HG03159 (cell line): ENCODE data around the gene CCNJ.
"Not testable (repeated sequence)": the region's sequence is repeated elsewhere in the genome, so short reads cannot be mapped to it uniquely, and the experiment has no call there.

Experiments used
- ATAC-seq: cut with Tn5 transposase; IDR thresholded peaks from one replicate; pipeline ENCODE4 v1.9.1; 2021; ENCODE audit warnings: mild to moderate bottlenecking, moderate library complexity; ENCODE audit not compliant: unreplicated experiment

The CCNJ gene, protein sequence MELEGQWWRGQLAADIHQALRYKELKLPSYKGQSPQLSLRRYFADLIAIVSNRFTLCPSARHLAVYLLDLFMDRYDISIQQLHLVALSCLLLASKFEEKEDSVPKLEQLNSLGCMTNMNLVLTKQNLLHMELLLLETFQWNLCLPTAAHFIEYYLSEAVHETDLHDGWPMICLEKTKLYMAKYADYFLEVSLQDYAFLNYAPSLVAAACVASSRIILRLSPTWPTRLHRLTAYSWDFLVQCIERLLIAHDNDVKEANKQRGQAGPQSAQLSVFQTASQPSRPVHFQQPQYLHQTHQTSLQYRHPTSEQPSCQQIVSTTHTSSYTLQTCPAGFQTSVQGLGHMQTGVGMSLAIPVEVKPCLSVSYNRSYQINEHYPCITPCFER

DNA sequence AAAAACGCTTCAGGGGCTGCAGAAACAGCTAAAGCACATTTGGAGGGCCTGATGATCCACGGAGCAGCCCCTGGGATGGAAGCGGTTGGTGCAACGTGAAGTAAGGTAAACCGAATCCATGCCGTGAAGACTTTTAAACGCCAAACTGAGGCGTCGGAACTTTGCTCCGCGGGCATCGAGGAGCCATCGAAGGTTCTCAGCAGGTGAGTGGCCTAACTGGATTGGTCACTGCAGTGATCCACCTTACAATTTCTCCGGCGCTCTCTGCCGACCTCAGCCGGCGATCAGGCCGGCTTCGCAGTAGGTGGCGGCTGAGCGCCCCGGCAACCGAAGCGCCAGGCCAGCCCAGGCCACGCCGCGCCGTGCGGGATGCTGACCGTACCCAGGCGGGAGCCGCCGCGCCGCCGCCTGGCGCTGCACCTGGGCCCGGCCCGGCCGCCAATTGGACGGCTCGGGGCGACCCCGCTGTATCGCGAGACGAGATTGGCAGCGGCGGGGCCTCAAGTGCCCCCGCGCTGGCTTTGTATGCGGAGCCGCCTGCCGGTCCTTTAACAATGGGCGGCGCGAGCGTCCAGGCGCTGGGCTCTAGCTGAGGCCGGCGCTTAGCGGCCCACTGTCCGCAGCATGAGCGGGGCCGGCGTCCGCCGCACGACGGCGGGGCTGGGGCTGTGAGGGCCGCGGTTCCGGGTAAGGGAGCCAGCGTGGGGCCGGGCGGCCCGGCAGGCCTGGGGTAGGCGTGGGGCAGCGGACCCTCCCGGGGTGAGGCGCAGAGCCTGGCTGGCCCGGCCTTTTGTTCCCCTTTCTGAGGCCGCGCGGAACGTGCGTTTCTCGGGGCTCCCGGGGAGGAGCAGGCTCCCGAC lies at the start of gene CCNJ:
TSS of gene CCNJ (plus strand) at position 551 of the 860 bp plus-strand sequence. CDS start 811 bp downstream, outside the sequence.
- ATAC-seq, result peak; percentile 84

DNA sequence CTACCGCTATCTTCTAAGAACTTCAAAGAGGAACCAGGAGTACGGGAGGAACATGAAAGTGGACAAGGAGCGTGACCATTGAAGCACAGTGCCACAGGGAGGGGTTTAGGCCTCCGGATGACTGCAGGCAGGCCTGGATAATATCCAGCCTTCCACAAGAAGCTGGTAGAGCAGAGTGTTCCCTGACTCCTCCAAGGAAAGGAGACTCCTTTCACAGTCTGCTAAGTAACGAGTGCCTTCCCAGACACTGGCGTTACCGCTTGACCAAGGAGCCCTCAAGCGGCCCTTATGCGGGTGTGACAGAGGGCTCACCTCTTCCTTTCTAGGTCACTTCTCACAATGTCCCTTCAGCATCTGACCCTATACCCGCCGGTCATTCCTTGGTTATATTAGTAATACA lies 49.0 kb upstream of the CCNJ start:
- not testable (repeated sequence) for ATAC-seq

GRCh38 chr10:95998255-95998784 lies 45.1 kb upstream of the CCNJ start:
- no peak for ATAC-seq

DNA sequence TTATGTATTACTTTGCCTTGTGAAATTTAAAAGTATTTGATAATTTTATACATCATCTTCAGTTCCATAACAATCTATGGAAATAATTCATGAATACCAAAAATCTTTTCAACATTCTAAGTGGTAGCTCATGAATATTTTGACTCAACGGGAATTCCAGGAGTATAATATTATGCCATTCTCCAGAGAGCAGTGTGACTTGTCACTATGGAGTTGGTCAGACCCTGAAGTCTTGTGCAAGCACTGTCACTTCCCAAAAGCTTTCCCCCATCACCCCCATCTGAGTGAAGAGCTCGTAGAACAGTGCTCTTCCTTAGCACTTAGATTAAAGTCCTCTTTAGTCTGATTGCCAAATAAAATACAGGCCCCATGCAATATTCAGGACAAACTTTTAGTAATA lies 29.4 kb upstream of the CCNJ start:
- no peak for ATAC-seq

DNA sequence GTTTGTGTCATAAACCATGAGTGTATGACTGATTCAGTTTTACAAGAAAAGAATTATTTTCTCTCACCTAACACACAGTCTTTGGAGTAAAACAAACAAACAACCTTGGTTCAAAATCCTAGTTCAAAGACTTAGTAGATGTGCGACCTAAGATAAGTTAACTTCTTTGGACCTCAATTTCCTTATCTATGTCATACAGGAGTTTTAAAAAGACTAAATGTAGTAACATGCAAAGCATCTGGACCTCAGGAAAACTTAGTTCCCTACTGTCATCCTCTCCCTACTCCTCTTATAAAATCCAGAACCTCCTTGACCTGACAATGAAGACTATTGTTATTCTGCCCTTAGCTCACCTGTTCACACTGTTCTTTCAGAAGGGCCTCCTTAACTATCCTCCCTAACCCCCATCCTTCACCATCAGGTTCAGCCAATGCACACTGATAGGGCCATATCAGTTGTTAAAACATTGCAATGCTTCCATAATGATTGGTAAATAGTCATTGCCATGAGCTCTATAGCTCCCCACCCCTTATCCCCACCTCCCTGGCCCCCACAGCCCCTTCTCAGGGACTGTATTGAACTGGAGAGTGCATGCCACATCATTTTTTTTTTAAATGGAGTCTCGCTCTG lies 28.8 kb upstream of the CCNJ start:
- no peak for ATAC-seq

DNA sequence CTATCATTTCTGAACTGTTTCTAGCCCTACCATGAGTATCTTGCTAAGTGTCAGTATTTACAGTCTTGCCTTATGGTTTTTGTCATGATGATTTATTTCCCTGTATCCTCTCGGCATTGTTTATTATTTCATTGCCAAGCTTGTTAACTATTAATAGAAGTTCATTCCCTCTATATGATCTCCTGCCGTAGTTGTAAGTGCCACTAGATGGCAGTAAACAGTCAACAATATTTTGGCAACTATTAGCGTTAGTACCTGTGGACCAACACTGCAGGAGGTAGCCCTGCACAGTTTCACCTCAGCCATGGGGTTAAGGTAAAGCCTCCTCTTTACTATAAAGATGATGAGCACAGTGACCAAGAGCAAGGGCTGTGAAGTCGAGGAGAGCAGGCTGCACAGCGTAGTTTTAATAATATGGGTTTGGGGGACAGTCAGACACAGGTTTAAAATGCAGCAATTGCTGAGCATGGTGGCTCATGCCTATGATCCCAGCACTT lies 26.1 kb upstream of the CCNJ start:
- peak; percentile 88 for ATAC-seq

- ATAC-seq, result no peak
These were observed 22.1 kb upstream of the CCNJ start for GRCh38 chr10:96021332-96021731.

- ATAC-seq, result no peak
These were observed 20.6 kb upstream of the CCNJ start for GRCh38 chr10:96022739-96023138.

DNA sequence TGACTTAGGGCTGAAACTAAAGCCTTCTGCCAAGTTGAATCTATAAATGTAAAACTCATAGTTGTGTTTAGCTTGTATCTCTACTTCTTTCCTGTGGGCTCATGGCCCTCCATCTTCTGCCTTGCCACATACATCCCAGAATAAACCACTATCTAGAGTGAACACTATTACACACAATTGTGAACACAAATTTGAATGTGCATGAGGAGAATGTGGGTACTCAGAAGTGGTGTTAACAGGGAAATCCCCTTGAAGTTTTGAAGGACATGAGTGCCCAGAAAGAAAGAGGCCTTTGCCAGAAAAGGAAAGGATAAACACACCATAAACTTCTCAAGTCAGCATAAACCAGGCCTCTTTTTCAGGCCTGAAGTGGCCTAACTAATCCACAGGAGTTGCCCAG lies 20.2 kb upstream of the CCNJ start:
- ATAC-seq, result no peak

DNA sequence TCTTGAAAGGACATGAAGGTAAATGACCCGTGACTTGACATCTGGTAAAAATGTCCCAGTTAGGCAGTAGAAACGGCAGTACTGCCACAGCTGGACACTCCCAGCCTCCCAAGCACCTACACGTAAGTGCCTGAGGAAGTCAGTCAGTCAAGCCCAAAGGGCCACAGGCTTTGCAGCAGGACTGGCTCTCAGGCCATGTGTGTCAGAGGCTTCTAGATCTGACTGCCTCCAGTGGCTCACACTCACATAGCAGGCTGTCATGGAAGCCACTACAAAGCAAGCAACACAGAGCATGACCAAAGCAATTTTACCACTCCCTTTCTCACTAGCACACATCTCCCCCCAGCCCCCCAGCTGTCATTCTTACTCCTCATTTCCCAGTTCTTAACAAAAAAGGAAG lies 17.8 kb upstream of the CCNJ start:
- ATAC-seq, result peak; percentile 79

DNA sequence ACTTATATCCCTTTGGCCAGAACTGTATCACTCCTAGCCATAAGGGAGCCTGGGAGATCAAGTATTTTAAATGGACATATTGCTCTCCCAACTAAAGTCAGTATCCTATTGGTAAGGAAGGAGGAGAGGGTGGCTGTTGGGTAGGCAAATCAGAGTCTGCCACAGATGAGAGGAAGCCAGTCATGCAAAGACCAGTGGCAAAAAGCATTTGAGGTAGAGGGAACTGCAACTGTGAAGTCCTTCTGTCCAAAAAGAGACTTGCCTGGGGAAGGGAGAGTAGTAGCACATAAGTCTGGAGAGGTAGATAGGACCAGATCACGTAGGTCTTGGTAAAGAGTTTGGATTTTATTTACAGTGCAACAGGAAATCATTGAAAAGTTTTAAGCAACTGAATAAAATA lies 8.8 kb upstream of the CCNJ start:
- ATAC-seq, result no peak

DNA sequence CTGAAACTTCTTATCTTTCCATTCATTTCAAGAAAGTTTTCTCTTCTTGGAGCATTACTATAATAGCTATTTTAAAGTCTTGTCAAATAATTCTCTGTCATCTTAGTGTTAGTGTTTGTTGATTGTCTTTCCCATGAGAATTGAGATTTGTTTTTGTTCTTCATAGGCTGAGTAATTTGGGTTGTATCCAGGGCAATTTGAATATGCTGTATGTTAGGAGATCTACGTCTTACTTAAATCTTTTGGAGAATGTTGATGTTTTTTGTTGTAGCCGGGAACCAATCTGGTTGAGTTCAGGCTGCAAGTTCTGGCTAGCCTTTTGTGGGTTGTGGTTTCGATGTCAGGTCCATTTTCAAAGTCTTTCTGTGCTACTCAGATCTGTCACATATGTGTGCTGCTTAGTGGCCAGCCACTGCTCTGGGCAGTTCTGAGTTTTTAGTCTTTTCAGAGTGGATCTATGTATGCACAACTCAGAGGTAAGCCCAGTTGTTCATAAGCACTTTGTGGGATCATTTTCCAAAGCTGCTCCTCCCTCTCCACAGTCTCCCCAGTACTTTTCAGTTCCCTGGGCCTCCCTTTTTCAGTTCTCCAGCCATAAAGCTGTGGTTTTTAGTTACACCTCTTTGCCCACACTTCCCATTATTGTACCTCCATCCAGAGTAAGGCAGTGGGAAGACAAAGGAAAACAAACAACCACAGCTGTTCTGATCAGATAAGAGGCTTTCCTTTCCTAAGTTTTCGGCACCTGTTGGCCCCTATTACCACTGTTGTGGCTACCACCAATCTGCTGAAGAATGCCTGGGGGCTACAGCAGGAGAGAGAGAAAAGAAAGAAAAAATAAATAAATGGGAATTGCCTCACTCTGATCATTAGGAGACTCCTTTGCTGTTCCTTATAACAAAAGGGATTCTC lies 4.7 kb upstream of the CCNJ start:
- ATAC-seq, result no peak

DNA sequence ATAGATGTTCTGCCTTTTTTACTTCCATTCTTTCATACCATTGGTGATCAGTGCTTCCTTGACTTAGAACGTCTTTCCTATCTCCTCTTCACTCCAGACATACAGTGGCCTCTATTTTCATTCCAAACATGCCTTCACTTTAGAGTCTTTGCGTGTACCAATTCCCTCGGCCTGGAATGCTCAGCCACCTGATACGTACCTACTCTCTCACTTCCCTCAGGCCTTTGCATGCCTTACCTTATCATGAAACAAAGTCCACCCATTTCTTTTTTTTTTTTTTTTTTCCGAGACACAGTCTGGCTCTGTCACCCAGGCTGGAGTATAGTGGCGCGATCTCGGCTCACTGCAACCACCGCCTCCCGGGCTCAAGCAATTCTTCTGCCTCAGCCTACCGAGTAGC lies 2.2 kb upstream of the CCNJ start:
- ATAC-seq, result no peak

- peak; percentile 41 for ATAC-seq
These were observed 721 bp downstream of the CCNJ start for GRCh38 chr10:96043893-96044715.

GRCh38 chr10:96044736-96045135 lies 1.4 kb downstream of the CCNJ start:
- no peak for ATAC-seq

- ATAC-seq, result no peak
These were observed 3.2 kb downstream of the CCNJ start for GRCh38 chr10:96046546-96046945.

DNA sequence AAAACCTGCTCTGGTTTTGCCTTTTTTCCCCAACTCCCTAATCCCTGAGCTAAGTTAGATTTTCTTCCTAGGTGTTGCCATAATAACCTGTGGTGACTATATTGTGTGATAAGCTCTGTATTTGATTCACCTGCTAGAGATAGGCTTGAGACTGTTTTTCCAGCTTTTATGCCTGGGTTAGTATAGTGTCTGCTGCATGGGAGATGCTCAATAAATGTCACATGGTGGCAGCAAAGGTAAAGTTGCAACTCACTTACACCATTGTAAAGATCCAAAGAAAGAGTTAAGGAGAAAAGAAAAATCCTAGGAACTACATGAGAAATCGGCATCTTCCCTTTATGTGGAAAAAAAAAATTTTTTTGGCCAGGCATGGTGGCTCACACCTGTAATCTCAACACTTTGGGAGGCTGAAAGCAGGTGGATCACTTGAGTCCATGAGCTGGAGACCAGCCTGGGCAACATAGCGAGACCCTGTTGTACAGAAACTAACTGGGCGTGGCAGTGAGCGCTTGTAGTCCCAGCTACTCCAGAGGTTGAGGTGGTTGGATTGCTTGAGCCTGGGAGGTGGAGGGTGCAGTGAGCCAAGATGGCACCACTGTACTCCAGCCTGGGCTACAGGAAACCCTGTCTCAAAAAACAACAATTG lies 3.7 kb downstream of the CCNJ start:
- no peak for ATAC-seq

GRCh38 chr10:96047925-96048324 lies 4.5 kb downstream of the CCNJ start:
- ATAC-seq, result not testable (repeated sequence)

DNA sequence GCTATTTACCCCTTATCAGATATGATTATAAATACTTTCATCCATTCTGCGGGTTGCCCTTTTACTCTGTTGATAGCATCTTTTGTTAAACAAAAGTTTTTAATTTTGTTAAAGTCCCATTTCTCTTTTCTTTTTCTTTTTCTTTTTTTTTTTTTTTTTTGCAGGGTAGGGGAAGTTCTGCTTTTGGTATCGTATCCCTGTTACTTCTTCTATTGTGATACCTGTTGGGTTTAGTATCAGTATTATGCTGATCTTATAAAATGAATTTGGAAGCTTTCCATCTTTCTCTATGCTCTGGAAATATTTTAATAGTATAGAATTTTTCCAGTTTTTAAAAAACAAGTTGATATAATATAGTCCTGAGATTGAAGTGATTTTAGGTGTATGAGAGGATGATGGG lies 6.0 kb downstream of the CCNJ start:
- no peak for ATAC-seq
